Chondrocyte (in vitro differentiated cells): ENCODE measurements around the gene SMC3. TPM values are rescaled to one million over a fixed set of nuclear protein-coding genes. Genes with fewer than 3 reads are reported as not detected.

Source experiments
- DNase-seq: peaks from one replicate; pipeline ENCODE4 v3.0.0; 2021; ENCODE audit warnings: mixed read lengths, low spot score
- H3K27ac Mint-ChIP-seq: one replicate; pipeline ENCODE4 v1.8.0; 2021; ENCODE audit warnings: mild to moderate bottlenecking, moderate library complexity, mixed read lengths; ENCODE audit not compliant: unreplicated experiment
- H3K27me3 Mint-ChIP-seq: 2 replicates; pipeline ENCODE4 v1.8.0; 2021; ENCODE audit warnings: low read depth, mixed read lengths
- H3K36me3 Mint-ChIP-seq: 2 replicates; pipeline ENCODE4 v1.8.0; 2021; ENCODE audit warnings: low read depth, mixed read lengths
- H3K4me1 Mint-ChIP-seq: 2 replicates; pipeline ENCODE4 v1.8.0; 2021; ENCODE audit warnings: low read depth, mild to moderate bottlenecking, mixed read lengths
- H3K4me3 Mint-ChIP-seq: one replicate; pipeline ENCODE4 v1.8.0; 2021; ENCODE audit warnings: mild to moderate bottlenecking, moderate library complexity, mixed read lengths; ENCODE audit not compliant: unreplicated experiment
- H3K9me3 Mint-ChIP-seq: 2 replicates; pipeline ENCODE4 v1.8.0; 2021; ENCODE audit warnings: low read depth, mixed read lengths
- total RNA-seq: library from RNA; stranded (reverse); gene quantifications from 3 replicates; pipeline ENCODE4 v1.2.1, GENCODE V29; 2021
- TF ChIP-seq, protein P1 (sequence below): fragments of 200-600 bp; sonication (generic); IDR thresholded peaks from 2 replicates; pipeline ENCODE4 v1.5.0; 2021; ENCODE audit warnings: antibody characterized with exemption, mild to moderate bottlenecking, moderate library complexity

The SMC3 gene
- total RNA-seq, 1 donor from 2014 or later, result 29.3 TPM

DNA sequence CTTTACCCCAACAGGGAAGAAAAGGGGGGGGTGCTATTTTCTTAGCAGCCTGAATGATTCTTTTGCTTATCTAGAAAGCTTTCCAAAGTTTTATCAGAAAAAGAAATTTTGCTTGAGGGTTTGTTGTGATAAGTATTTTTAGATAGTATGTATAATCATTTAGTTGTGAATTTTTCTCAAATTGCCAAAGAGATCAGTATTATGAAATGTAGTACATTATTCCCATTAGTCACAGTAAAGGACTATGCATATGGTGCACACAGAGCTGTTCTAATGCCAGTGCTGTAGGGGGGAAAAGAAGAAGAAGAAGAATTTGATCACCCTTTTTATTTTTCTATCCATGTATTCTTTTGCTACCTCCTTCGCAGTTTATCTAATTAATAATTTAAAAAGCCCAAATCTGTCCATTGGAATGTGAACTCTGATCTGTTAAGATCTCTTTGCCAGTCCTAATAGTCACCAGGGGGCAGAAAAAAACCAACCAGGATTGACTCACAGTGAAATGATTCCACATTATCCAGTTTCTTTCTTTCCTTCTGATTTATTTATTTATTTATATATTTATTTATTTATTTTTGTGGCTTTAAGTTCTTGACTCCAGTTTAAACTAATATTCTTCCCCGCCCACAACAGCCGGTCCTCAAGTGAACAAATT is 81.3 kb downstream of the SMC3 start:
- H3K4me3 Mint-ChIP-seq, result no peak overlapping the region
- H3K27me3 Mint-ChIP-seq, result peaks cover 2% of the 10 kb centered on the region
- H3K36me3 Mint-ChIP-seq, result no peaks in the 10 kb centered on the region
- TF ChIP-seq, protein P1, sequence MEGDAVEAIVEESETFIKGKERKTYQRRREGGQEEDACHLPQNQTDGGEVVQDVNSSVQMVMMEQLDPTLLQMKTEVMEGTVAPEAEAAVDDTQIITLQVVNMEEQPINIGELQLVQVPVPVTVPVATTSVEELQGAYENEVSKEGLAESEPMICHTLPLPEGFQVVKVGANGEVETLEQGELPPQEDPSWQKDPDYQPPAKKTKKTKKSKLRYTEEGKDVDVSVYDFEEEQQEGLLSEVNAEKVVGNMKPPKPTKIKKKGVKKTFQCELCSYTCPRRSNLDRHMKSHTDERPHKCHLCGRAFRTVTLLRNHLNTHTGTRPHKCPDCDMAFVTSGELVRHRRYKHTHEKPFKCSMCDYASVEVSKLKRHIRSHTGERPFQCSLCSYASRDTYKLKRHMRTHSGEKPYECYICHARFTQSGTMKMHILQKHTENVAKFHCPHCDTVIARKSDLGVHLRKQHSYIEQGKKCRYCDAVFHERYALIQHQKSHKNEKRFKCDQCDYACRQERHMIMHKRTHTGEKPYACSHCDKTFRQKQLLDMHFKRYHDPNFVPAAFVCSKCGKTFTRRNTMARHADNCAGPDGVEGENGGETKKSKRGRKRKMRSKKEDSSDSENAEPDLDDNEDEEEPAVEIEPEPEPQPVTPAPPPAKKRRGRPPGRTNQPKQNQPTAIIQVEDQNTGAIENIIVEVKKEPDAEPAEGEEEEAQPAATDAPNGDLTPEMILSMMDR, result peak; percentile 50
- peaks cover 41% of the 10 kb centered on the region for H3K4me1 Mint-ChIP-seq
- no peak overlapping the region for H3K27ac Mint-ChIP-seq
- H3K9me3 Mint-ChIP-seq, result no peaks in the 10 kb centered on the region
- DNase-seq, result no peak

DNA sequence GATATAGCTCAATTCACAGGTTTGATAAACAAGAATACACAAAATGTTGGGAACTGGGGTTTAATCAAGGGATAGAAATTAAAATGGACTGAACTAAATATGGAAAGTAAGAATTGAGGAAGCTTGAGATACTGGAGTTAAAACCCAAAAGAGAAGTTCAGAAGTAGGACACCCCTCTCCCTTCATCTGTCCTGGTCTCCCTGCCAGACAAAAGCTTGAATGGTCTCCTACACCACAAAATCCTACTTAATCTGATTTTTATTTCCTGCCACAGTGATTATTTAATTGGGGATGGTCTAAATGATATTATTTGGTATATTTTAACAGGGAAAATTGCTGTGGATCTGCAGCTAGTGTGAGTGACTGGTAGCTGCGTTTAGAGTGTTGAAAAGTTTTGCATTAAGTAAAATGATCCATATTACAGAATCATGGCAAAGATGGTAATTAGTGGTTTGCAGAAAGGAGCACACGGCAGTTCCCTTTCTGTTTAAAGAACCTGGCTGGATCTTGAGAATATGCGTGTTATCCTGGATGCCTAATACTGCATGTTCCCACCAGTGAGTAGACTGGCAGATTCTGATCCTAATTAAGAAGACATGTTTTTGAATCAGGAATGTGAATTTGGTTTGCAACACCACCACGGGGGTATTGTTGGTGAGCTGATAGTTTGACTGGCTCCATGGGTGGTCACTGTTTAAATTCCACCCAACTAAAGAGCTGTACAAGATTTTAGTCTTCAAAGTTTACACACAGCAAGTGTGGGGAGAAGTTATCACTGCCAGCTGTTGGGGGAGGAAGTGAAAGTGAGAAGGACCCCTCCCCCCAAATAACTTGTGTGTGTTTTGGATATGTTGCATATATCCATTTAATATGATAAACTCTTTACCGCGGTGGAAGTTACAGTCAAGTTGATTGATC is 82.1 kb downstream of the SMC3 start:
- H3K36me3 Mint-ChIP-seq, result no peaks in the 10 kb centered on the region
- no peak overlapping the region for H3K27ac Mint-ChIP-seq
- TF ChIP-seq, protein P1, result no peak
- DNase-seq, result no peak
- H3K4me3 Mint-ChIP-seq, result no peak overlapping the region
- no peaks in the 10 kb centered on the region for H3K9me3 Mint-ChIP-seq
- peaks cover 40% of the 10 kb centered on the region for H3K4me1 Mint-ChIP-seq
- peaks cover 2% of the 10 kb centered on the region for H3K27me3 Mint-ChIP-seq

DNA sequence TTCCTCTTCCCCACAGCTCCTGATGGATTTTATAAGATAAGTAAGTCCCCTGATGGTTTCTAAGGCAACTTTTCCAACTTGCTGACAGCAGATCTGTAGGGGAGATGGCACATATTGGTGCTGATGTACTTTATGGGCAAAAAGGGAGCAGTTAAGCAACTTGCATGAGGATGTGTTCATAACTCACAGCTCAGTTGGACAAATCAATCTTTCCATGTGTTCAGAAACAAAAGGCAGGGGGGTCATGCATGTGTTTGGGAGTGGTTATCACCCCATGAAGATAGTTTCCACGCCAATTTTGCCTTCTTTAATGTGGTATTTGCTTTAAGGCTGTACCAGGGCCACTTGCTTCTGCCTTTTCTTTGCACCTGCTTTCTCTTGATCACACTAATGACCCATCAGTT is 82.8 kb downstream of the SMC3 start:
- no peak for DNase-seq
- no peak overlapping the region for H3K27ac Mint-ChIP-seq
- no peaks in the 10 kb centered on the region for H3K36me3 Mint-ChIP-seq
- H3K4me3 Mint-ChIP-seq, result no peak overlapping the region
- H3K9me3 Mint-ChIP-seq, result no peaks in the 10 kb centered on the region
- H3K4me1 Mint-ChIP-seq, result peaks cover 36% of the 10 kb centered on the region
- H3K27me3 Mint-ChIP-seq, result peaks cover 2% of the 10 kb centered on the region
- TF ChIP-seq, protein P1, result no peak

DNA sequence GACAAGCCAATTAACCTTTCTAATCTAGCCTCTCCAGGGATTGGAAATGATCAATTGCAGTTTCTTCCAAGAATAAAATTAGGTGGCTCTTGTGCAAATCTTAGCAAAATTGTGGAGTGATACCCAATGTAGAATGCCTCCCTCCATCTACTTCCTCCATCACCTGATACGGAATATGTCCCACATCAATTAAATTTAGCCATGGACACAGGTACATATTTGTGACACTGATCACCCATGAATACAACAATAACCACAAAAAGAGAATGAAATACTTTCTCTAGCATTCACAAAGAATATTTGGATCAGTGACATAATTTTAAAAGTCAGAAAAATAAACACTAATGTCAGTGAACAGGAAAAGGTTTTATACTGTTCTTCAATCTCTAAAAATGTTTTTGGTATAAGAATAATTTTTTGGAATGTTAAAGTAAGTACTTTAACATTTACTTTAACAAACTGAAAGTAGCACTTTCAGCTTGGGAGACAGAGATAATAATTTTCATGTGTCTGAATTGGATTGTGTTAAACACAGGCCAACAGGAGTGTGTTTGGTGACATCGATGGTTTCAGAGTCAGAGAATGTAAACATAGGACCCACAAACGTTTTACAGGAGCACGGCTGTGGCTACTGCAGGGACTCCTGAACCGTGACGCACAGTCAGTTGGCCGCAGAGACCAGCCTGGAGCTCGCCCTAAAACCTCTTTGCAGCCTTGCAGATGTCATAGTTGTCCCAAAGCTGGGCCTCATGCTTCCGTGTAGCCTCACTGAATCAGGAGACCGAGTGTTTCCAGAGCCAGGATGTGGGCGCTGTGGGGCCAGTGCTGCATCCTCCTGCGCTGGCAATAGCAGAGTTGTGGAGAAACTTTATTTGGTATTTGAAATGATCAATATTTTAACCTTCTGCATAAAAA is 83.8 kb downstream of the SMC3 start:
- DNase-seq, result no peak

More for the DNA sequence above, 83.8 kb downstream of the SMC3 start:
- H3K27ac Mint-ChIP-seq, result peak overlapping the region; percentile 84
- H3K36me3 Mint-ChIP-seq, result no peaks in the 10 kb centered on the region
- peak overlapping the region; percentile 37 for H3K4me3 Mint-ChIP-seq
- peaks cover 2% of the 10 kb centered on the region for H3K27me3 Mint-ChIP-seq
- TF ChIP-seq, protein P1, result no peak
- H3K9me3 Mint-ChIP-seq, result no peaks in the 10 kb centered on the region
- peaks cover 39% of the 10 kb centered on the region for H3K4me1 Mint-ChIP-seq
